Ecto neural progenitor cell (in vitro differentiated cells): ENCODE measurements around the gene ABCC4.

Experiments used
- DNase-seq: peaks from one replicate; pipeline ENCODE4 v3.0.0-alpha.2; 2018; ENCODE audit warnings: low spot score

ABCC4 gene

GRCh38 chr13:95156208-95156607, 145.0 kb downstream of the ABCC4 start:
- no peak for DNase-seq

DNA sequence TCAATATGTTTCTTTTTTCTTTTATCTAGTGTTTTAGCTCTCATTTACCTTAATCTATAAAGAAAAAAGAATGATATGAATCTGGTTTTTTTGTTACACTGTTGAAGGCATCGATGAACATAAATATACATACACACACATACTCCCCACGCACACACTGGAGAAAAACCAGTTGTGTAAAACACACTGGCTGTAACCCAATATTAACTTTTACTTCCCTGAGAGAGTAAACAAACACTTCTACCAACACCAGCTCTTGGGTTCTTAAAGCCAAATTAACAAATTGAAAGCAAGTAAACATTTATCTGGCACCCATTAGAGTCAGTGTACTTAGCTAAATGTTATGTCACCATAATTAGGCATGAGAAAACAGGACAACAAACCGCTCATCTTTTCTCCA, 145.7 kb downstream of the ABCC4 start:
- DNase-seq = no peak

GRCh38 chr13:95155093-95155492, 146.2 kb downstream of the ABCC4 start:
- no peak for DNase-seq

GRCh38 chr13:95154413-95154886, 146.8 kb downstream of the ABCC4 start:
- DNase-seq = no peak

GRCh38 chr13:95153647-95154412, 147.4 kb downstream of the ABCC4 start:
- DNase-seq = no peak

DNA sequence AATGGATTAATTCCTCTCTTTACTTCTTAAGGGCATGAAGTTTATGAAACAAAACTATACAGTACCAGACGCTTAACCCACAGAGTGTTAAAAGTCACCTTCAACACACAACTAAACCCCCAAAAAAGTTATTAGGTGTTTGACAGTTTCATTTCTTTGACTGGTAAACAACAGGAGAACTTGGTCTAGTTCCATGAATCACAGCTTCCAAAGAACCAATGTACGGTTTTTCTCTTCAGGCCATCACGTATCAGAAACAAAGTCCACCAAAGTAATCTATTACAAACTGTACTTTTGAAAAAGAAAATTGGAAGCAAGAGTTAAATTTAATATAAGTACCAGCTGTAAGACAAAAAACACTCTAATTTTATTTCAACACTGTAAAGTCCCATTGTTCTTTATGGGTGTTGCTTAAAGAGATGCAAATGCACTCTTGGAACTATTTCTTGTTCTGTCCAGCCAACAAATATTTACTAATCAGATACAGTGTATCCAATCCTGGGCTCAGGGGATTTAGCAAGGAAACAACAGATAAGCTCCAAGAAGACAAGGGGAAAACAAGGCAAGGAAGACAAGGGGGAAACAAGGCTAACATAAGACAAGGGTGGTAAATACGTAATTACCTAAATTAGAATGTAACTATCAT, 149.2 kb downstream of the ABCC4 start:
- no peak for DNase-seq

GRCh38 chr13:95150555-95150954, 150.7 kb downstream of the ABCC4 start:
- no peak for DNase-seq

DNA sequence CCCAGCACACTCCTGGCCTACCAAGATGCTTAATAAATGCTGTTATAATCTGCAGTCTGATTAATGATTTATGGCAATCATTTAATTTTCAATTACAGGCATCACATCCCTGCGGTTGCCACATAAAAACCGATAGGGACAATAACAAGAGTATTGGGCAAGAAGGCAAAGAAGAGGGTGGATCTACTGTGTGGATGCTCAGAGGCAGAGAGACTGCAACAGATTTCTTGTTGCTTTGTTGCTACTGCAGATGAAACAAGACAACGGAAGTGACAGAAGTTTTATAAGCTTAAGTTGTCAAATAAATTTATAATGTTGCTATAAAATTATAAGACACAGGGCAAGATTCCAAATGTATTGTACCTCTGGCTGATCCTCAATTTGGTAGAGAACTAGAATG, 154.8 kb downstream of the ABCC4 start:
- no peak for DNase-seq

- DNase-seq = no peak
These were observed 155.7 kb downstream of the ABCC4 start for GRCh38 chr13:95145587-95145986.

GRCh38 chr13:95140502-95140901, 160.7 kb downstream of the ABCC4 start:
- no peak for DNase-seq

DNA sequence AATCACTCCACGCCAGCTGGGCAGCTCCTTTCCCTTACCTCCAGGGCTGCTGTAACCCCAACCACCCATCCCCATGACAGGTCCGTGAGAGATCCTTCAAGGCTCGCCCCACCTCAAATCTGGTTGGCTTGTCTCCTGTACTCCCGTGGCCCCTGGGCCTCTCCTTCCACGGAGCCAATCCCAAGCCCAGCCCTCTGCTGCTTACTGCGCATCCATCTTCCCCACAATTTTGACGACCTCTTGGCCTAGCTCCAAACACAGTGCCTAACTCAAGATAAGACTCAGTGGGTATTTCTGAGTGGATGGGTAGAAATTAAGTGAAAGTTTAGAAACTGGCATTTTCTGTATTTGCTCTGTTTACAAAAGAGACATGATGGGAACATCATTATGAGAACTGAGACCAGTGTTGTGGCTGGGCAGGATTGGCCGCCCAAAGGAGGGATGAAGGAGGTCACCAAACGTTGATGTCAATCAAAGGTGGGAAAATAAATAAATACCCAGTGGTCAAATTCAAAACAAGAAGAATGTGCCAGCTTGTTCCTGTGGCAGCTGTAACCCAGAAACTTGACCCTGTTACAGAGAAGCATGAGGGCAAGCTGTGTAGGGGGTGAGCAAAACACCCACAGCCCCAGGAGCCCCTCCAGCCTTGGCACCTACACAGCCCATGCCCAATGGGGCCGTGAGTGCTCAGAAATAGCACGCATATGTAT, 162.2 kb downstream of the ABCC4 start:
- DNase-seq = no peak

GRCh38 chr13:95137096-95137495, 164.2 kb downstream of the ABCC4 start:
- DNase-seq = no peak

DNA sequence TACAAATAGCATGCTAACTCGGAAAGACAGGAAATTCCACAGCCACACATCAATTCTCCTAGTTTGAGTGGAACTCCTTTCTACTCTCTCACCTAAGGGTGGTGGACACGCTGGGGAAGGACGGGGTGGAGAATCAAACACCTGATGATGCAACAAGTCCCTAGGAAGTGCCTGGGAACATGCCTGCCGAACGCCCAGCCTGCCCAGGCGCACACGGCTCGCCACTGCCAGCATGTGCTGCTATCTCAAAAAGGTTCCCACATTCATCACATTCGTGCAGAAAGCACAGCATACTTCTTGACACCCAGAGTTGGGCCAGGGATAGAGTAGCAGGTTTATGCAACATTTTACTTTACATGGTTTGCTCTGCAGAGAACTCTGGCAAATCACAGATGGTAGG, 164.6 kb downstream of the ABCC4 start:
- no peak for DNase-seq

GRCh38 chr13:95133498-95133897, 167.8 kb downstream of the ABCC4 start:
- DNase-seq = no peak

DNA sequence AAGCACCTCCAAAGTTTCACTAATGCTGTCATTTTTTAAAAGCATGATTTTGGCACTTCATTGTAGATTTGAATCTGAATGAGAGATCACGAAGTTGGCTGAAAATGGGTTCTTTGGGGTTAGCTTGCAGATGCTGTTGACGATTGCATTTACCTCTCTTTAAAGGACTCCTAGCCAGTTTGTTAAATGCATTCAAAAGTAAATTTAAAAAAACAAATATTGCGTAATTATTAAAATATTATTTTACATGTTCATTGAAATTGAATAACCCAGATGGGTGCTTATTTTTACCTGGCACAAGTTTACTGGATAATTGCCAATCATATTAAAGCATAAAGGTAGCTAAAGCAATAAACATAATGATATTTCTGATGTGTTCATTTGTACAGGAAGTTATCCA, 172.2 kb downstream of the ABCC4 start:
- DNase-seq = no peak

GRCh38 chr13:95128045-95128643, 173.1 kb downstream of the ABCC4 start:
- DNase-seq = no peak

DNA sequence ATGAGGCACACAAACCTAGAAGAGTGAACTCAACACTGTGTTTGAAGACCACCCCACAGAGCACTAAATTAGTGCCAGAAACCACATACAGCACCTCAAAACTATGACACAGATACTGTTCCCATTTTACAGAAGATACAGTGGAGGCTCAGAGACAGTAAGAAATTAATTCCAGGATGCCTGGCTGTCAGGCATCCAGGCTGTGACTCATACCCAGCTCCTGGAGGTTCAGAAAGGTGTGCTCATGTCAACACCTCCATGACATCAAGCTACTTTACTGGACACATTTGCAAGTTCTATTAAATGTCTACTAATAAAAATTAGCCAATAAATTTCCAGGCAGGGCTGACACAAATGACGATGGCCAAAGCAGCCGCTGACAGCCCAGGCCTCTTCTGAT, 176.3 kb downstream of the ABCC4 start:
- DNase-seq = no peak

DNA sequence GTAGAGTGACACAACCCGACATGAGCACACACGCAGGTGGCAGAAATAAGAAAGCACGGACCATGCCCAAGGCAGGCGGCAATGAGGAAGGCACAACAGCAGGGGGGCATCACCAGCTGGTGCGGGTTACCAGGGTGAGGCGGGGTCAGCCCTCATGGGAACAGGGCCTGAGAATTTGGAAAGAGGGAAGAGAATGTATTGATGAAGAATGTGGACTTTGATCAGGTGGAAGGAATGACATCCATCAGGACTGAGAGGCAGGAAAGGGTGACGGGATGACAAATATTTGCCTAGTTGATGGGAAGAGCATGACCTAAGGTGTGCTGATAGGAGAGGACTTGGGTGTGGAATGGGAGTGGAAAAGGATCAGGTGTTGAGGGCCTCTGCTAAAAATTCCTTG, 177.5 kb downstream of the ABCC4 start:
- no peak for DNase-seq

DNA sequence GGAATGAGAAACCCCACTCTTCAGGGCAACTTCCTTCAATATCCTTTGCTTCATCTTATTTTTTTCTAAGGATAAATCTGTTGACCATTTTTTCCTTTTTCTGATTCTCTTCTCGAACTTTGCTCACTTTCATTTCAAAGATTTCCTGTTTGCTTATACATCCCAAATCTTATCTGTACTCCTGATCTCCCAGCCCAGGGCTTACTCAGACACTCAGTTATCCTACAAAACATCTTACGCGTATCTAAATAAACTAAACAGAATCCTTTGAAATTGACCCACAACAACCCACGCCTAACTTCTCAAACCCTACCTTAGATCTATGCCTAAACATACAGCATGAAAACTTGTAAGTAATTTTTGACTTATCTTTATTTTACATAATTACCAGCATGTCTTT, 179.2 kb downstream of the ABCC4 start:
- DNase-seq = no peak

- DNase-seq = no peak
These were observed 179.7 kb downstream of the ABCC4 start for GRCh38 chr13:95121516-95121915.

DNA sequence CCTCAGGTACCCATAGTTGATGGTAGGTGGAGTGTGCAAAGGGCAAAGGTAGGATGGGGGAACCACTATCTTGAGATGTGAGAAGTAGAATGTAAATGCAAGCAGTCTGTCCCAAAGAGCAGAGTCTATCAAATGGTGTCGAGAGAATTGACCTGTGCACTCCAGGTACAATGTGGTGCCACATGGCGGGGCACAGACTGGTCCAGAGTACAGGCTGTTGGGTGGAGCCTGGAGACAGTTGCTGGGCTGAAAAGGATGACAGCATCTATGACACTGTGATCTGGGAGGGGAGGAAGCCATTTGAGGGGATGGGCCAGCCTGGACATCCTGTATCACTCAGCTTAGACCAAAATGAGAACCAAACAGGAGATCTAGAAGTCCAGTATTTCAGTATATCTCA, 180.6 kb downstream of the ABCC4 start:
- no peak for DNase-seq

DNA sequence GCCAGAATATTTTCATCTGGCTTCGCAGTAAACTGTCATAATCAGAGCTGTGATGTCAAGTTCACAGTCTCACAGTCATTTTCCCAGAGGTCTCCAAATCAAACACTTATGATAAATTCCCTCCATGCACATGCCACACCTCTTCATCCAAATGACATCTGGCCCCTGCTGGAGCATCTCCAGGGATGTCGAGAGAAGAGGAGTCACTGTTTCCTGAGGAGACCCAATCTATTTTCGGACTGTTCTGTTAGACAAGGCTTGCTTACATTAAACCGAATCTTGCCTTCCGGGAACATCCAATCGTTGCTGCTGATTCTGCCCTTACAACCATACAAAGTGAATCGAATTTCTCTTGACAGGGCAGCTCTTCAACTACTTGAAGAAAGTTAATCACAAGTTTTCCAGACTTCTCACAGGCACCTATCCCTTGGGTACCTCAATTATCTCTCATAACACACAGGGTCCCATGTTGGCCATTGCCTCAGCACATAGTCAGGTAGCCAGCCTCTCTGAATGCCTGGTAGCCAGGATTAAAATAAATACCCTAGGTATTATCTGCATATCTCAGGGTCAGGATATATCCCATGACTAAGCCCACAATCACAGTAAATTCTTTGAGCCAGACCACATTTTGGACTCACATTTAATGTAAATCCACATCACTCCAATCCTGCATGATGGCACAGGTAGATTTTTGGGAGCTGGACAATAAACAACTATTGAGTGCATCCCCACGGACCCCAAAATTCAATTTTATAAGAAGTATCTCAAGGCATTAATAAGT, 182.5 kb downstream of the ABCC4 start:
- no peak for DNase-seq
